Fibroblast of villous mesenchyme (primary cell): ENCODE data around the gene SNX13. TPM values are rescaled to one million over a fixed set of nuclear protein-coding genes. Genes with fewer than 3 reads are reported as not detected.

Experiments
- DNase-seq: peaks from one replicate; pipeline ENCODE4 v3.0.0-alpha.2; 2010; ENCODE audit warnings: low read depth
- H3K4me3 ChIP-seq: 2 replicates; pipeline ENCODE4 v1.5.1; 2011; ENCODE audit warnings: low read depth, mild to moderate bottlenecking, low read length
- total RNA-seq: library from RNA; depleted of rRNA; stranded (reverse); fragments of >200 nt; gene quantifications from 2 replicates; pipeline ENCODE4 v1.2.3, GENCODE V29; 2012
- TF ChIP-seq, protein P1 (sequence below): IDR thresholded peaks from 2 replicates; pipeline ENCODE4 v1.5.1; 2012; ENCODE audit warnings: low read depth, mild to moderate bottlenecking, low read length; ENCODE audit not compliant: insufficient read depth

Gene SNX13
- total RNA-seq, 1 donor = 51.8 TPM

DNA sequence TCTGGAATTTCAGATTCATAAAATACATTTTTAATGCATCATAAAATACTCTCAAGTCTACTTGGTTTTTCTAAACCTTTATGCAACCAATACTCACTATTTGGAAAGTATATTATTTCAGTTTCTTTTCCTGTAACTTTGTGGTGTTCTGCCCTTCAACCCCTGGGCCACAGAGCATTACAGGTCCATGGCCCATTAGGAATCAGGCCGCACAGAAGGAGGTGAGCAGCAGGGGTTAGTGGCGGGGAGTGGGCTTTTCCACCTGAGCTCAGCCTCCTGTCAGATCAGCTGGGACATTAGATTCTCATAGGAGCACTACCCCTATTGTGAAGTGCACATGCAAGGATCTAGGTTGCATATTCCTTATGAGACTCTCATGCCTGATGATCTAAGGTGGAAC, 9.7 kb downstream of the SNX13 start:
- H3K4me3 ChIP-seq = no peak overlapping the region
- no peak for DNase-seq
- TF ChIP-seq, protein P1, sequence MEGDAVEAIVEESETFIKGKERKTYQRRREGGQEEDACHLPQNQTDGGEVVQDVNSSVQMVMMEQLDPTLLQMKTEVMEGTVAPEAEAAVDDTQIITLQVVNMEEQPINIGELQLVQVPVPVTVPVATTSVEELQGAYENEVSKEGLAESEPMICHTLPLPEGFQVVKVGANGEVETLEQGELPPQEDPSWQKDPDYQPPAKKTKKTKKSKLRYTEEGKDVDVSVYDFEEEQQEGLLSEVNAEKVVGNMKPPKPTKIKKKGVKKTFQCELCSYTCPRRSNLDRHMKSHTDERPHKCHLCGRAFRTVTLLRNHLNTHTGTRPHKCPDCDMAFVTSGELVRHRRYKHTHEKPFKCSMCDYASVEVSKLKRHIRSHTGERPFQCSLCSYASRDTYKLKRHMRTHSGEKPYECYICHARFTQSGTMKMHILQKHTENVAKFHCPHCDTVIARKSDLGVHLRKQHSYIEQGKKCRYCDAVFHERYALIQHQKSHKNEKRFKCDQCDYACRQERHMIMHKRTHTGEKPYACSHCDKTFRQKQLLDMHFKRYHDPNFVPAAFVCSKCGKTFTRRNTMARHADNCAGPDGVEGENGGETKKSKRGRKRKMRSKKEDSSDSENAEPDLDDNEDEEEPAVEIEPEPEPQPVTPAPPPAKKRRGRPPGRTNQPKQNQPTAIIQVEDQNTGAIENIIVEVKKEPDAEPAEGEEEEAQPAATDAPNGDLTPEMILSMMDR = no peak

DNA sequence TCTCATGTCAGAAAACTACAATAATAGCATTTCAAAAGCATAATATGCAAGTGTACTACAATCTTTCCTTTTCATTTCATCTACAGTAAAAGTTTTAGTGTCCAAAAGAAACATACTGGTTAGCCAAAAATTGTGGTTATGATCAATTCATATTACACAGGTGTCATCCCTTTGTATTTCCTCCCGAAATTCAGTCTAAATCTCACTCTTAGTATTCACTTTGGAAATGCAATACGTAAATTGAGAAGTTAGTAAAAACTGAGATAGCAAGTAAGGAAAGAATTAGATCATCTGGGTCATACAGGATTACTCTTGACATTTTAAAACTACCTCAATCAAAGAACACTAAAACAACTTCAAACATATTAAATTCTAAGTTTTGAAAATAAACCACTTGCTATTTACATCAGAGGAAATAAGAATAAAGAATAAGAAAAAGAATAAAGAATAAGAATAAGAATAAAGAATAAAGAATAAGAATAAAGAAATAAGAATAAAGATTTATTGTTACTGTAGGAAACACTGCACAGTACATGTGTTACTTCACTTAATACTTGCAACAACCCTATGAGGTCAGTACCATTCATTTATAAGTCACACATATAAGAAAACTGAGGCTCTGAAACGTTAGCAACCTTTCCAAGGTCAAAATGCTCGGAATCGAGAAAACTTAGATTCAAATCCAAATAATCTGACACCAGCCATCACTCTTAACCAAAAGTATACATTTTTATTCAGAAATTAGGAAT, 10.5 kb downstream of the SNX13 start:
- H3K4me3 ChIP-seq = no peak overlapping the region
- TF ChIP-seq, protein P1 = no peak
- DNase-seq = no peak

- no peak overlapping the region for H3K4me3 ChIP-seq
- DNase-seq = no peak
- TF ChIP-seq, protein P1 = no peak
Observed at GRCh38 chr7:17928055-17928454, 12.2 kb downstream of the SNX13 start.

DNA sequence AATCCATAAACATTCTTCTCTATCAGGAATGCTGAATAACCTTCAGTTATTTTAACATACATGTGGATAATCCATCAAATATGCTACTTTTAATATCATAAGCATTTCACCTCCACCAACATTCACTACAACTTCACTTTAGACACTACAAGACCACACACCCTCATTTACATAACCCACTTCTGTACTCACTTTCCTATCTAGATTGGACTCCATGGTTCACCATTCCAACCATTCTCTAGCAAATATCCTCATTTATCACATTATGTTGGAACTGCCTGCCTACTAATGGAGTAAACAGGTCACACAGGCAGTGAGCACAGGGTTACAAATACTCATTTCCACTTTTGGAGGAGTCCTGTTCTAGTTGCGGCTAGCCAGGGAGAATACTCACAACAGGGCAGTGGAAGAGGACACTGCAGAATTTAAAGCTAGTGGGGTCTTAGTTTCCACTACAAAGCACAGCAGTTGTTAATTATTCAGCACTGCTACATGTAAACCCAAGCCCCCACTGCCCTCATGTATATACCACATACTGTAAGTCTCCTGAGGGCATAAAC, 18.4 kb downstream of the SNX13 start:
- no peak overlapping the region for H3K4me3 ChIP-seq
- DNase-seq = no peak
- TF ChIP-seq, protein P1 = no peak

GRCh38 chr7:17917842-17918241, 22.5 kb downstream of the SNX13 start:
- no peak overlapping the region for H3K4me3 ChIP-seq
- TF ChIP-seq, protein P1 = no peak
- no peak for DNase-seq

GRCh38 chr7:17916786-17917185, 23.5 kb downstream of the SNX13 start:
- DNase-seq = no peak
- no peak overlapping the region for H3K4me3 ChIP-seq
- TF ChIP-seq, protein P1 = no peak
